H1 (cell line): ENCODE results near the gene IPO13. TPM values are rescaled to one million over a fixed set of nuclear protein-coding genes. Genes with fewer than 3 reads are reported as not detected.

Source experiments
- CTCF ChIA-PET: fragments of 300-600 bp; sonication (Branson Sonifier 250); formaldehyde crosslinking; loops from one replicate; lab custom pipeline; 2021; ENCODE audit not compliant: partially characterized antibody; lab: Charles Lee
- POLR2A ChIA-PET: fragments of 300-600 bp; sonication (Branson Sonifier 250); formaldehyde crosslinking; loops from one replicate; lab custom pipeline; 2021; ENCODE audit warnings: inconsistent platforms; ENCODE audit not compliant: partially characterized antibody; lab: Charles Lee
- DNase-seq, 2 experiments: peaks; one replicate each; pipeline versions ENCODE4 v3.0.0 to v3.0.0-alpha.2; 2010 to 2022; ENCODE audit warnings: low spot score in 2 of 2, low read depth in 1 of 2, mixed read lengths in 1 of 2
- FAIRE-seq: peaks from 2 replicates; lab custom pipeline; 2011; peaks lifted over from hg19 to GRCh38; lab: Jason Lieb, UNC
- H2AFZ ChIP-seq: 2 replicates; pipeline ENCODE4 v1.8.1; 2012; ENCODE audit warnings: low read length, inconsistent platforms
- H2AK5ac ChIP-seq: 2 replicates; pipeline ENCODE4 v1.6.1; 2013; ENCODE audit warnings: low read depth, low read length
- H2BK120ac ChIP-seq: replicated peaks from 2 replicates; pipeline ENCODE3; 2013; ENCODE audit warnings: low read depth, low read length, inconsistent platforms
- H2BK12ac ChIP-seq: 2 replicates; pipeline ENCODE4 v1.6.1; 2013; ENCODE audit warnings: low read depth, low read length
- H2BK15ac ChIP-seq: 2 replicates; pipeline ENCODE4 v1.6.1; 2013; ENCODE audit warnings: low read length
- H2BK20ac ChIP-seq: 2 replicates; pipeline ENCODE4 v1.6.1; 2013; ENCODE audit warnings: low read length
- H2BK5ac ChIP-seq: 2 replicates; pipeline ENCODE4 v1.6.1; 2013; ENCODE audit warnings: low read depth, low read length
- H3K14ac ChIP-seq: 2 replicates; pipeline ENCODE4 v1.6.1; 2013; ENCODE audit warnings: inconsistent platforms; ENCODE audit not compliant: insufficient read length
- H3K18ac ChIP-seq: 2 replicates; pipeline ENCODE4 v1.6.1; 2013; ENCODE audit warnings: low read length; ENCODE audit errors: extremely low read depth
- H3K23ac ChIP-seq: 2 replicates; pipeline ENCODE4 v1.6.1; 2013; ENCODE audit warnings: inconsistent platforms; ENCODE audit not compliant: insufficient read length
- H3K23me2 ChIP-seq: 2 replicates; pipeline ENCODE4 v1.6.1; 2013; ENCODE audit warnings: low read depth, low read length
- H3K27ac ChIP-seq: 2 replicates; pipeline ENCODE4 v1.6.1; 2011; ENCODE audit warnings: low read depth, low read length, inconsistent platforms
- H3K27me3 ChIP-seq, 4 experiments: replicated peaks in 1 of 4; 1 replicate in 1 of 4; 2 replicates in 3 of 4; pipeline versions ENCODE4 v1.6.1 to v1.8.1; 2011 to 2013; ENCODE audit warnings: low read length in 3 of 4, mild to moderate bottlenecking in 3 of 4, inconsistent platforms in 2 of 4, mixed read lengths in 2 of 4, moderate library complexity in 1 of 4; ENCODE audit not compliant: control insufficient read depth in 3 of 4, insufficient read depth in 3 of 4; ENCODE audit errors: extremely low read depth in 1 of 4
- H3K36me3 ChIP-seq, 4 experiments: 2 replicates each; pipeline versions ENCODE4 v1.6.1 to v1.8.1; 2011 to 2013; ENCODE audit warnings: mild to moderate bottlenecking in 4 of 4, low read length in 3 of 4, moderate library complexity in 2 of 4, control low read depth in 1 of 4, inconsistent platforms in 1 of 4; ENCODE audit not compliant: insufficient read depth in 4 of 4, control insufficient read depth in 2 of 4
- H3K4ac ChIP-seq: replicated peaks from 2 replicates; pipeline ENCODE3; 2013; ENCODE audit warnings: low read length, low read depth, mixed read lengths, inconsistent platforms; ENCODE audit not compliant: insufficient read length
- H3K4me1 ChIP-seq, 4 experiments: replicated peaks in 1 of 4; 1 replicate in 1 of 4; 2 replicates in 3 of 4; pipeline versions ENCODE4 v1.6.1 to v1.8.1; 2011 to 2013; ENCODE audit warnings: low read length in 3 of 4, inconsistent platforms in 2 of 4, mixed read lengths in 1 of 4; ENCODE audit not compliant: insufficient read depth in 4 of 4, control insufficient read depth in 3 of 4
- H3K4me2 ChIP-seq, 2 experiments: 2 replicates each; pipeline versions ENCODE4 v1.6.1 to v1.8.1; 2011 to 2013; ENCODE audit warnings: low read depth in 2 of 2, low read length in 2 of 2, control low read depth in 1 of 2, inconsistent platforms in 1 of 2, mild to moderate bottlenecking in 1 of 2; ENCODE audit not compliant: insufficient read depth in 1 of 2
- H3K4me3 ChIP-seq, 4 experiments: fragments of 200-600, 300-600 bp in 1 of 4; sonication (generic), shearing (Covaris generic), sonication (Bioruptor Twin) in 1 of 4; 2 replicates each; pipeline versions ENCODE4 v1.5.1 to v1.8.1; 2011 to 2016; ENCODE audit warnings: low read length in 4 of 4, low read depth in 3 of 4, control low read depth in 2 of 4, inconsistent platforms in 2 of 4, mild to moderate bottlenecking in 2 of 4, mixed read lengths in 1 of 4, moderate library complexity in 1 of 4; ENCODE audit not compliant: insufficient read depth in 2 of 4; ENCODE audit errors: extremely low read depth in 1 of 4
- H3K56ac ChIP-seq: replicated peaks from 2 replicates; pipeline ENCODE3; 2013; ENCODE audit warnings: low read depth, mild to moderate bottlenecking, mixed read lengths, low read length, inconsistent platforms; ENCODE audit not compliant: insufficient read length
- H3K79me1 ChIP-seq: 2 replicates; pipeline ENCODE4 v1.6.1; 2013; ENCODE audit warnings: low read depth, low read length, control low read depth
- H3K79me2 ChIP-seq, 2 experiments: 2 replicates each; pipeline versions ENCODE4 v1.6.1 to v1.8.1; 2012 to 2013; ENCODE audit warnings: low read length in 2 of 2, mild to moderate bottlenecking in 2 of 2, inconsistent platforms in 1 of 2; ENCODE audit not compliant: insufficient read depth in 2 of 2, control insufficient read depth in 1 of 2
- H3K9ac ChIP-seq, 4 experiments: replicated peaks in 1 of 4; 1 replicate in 1 of 4; 2 replicates in 3 of 4; pipeline versions ENCODE4 v1.6.1 to v1.8.1; 2011 to 2013; ENCODE audit warnings: low read depth in 3 of 4, low read length in 3 of 4, control low read depth in 2 of 4, mild to moderate bottlenecking in 2 of 4, moderate library complexity in 2 of 4, inconsistent platforms in 1 of 4; ENCODE audit errors: extremely low read depth in 1 of 4
- H3K9me3 ChIP-seq, 2 experiments: 2 replicates each; pipeline versions ENCODE4 v1.6.1 to v1.8.1; 2012 to 2013; ENCODE audit warnings: mild to moderate bottlenecking in 2 of 2, moderate library complexity in 2 of 2, control low read depth in 1 of 2, inconsistent platforms in 1 of 2, low read depth in 1 of 2, low read length in 1 of 2, mixed read lengths in 1 of 2; ENCODE audit not compliant: insufficient read depth in 2 of 2
- H4K20me1 ChIP-seq, 2 experiments: replicated peaks in 1 of 2; 2 replicates each; pipeline versions ENCODE3 to v1.8.1; 2011 to 2013; ENCODE audit warnings: inconsistent platforms in 2 of 2, low read length in 2 of 2, mild to moderate bottlenecking in 1 of 2; ENCODE audit not compliant: insufficient read depth in 2 of 2, control insufficient read depth in 1 of 2
- H4K5ac ChIP-seq: 2 replicates; pipeline ENCODE4 v1.6.1; 2013; ENCODE audit warnings: low read length, low read depth, mixed read lengths, inconsistent platforms; ENCODE audit not compliant: insufficient read length
- H4K8ac ChIP-seq: 2 replicates; pipeline ENCODE4 v1.8.0; 2013; ENCODE audit warnings: mild to moderate bottlenecking, moderate library complexity, low read length, inconsistent platforms; ENCODE audit not compliant: insufficient read depth; ENCODE audit errors: extremely low read depth
- H4K91ac ChIP-seq: replicated peaks from 2 replicates; pipeline ENCODE3; 2013; ENCODE audit warnings: low read length, mixed read lengths, inconsistent platforms; ENCODE audit not compliant: insufficient read length
- CEBPB ChIP-seq: IDR thresholded peaks from 2 replicates; pipeline ENCODE4 v1.6.1; 2012; ENCODE audit warnings: low read depth, low read length
- CHD1 ChIP-seq: IDR thresholded peaks from 2 replicates; pipeline ENCODE4 v1.6.1; 2012; ENCODE audit warnings: low read depth, low read length, improper control_type of control experiment
- CTCF ChIP-seq, 3 experiments: IDR thresholded peaks; 1 replicate in 2 of 3; 2 replicates in 1 of 3; pipeline versions ENCODE4 v1.5.1 to v1.6.1; 2011; ENCODE audit warnings: low read length in 3 of 3, mild to moderate bottlenecking in 3 of 3, inconsistent platforms in 2 of 3, low read depth in 1 of 3, moderate library complexity in 1 of 3; ENCODE audit not compliant: insufficient read depth in 1 of 3; ENCODE audit errors: control extremely low read depth in 1 of 3
- GTF2F1 ChIP-seq: IDR thresholded peaks from 2 replicates; pipeline ENCODE4 v1.6.1; 2012; ENCODE audit warnings: low read depth, low read length, improper control_type of control experiment, borderline replicate concordance
- POLR2AphosphoS5 ChIP-seq: IDR thresholded peaks from 2 replicates; pipeline ENCODE4 v1.6.1; 2011; ENCODE audit warnings: low read depth, low read length
- SAP30 ChIP-seq: fragments of 300-600 bp; sonication (generic); IDR thresholded peaks from 2 replicates; pipeline ENCODE4 v1.7.1; 2012; ENCODE audit warnings: low read length, moderate library complexity, mild to moderate bottlenecking, inconsistent platforms; ENCODE audit not compliant: insufficient read depth, insufficient replicate concordance
- USF2 ChIP-seq: IDR thresholded peaks from 2 replicates; pipeline ENCODE4 v1.6.1; 2011; ENCODE audit warnings: low read length, improper control_type of control experiment
- WGBS, 2 experiments: shearing (Covaris generic) in 1 of 2; methylation state at CpG; one replicate each; pipeline versions ENCODE4 v1.1.6 to v1.1.7; 2013 to 2015; ENCODE audit warnings: low lambda C conversion rate in 2 of 2, mixed read lengths in 2 of 2, inconsistent platforms in 1 of 2, low coverage in 1 of 2, missing lambda C conversion rate in 1 of 2; ENCODE audit not compliant: insufficient replicate concordance in 2 of 2, insufficient coverage in 1 of 2, insufficient read length in 1 of 2; ENCODE audit errors: extremely low coverage in 1 of 2, missing lambda C conversion rate in 1 of 2; 5-methylcytosine and 5-hydroxymethylcytosine counted together
- polyA plus RNA-seq, 7 experiments: library from polyadenylated mRNA; depleted of rRNA in 3 of 7; stranded (reverse) in 5 of 7; unstranded in 2 of 7; fragments of >200 nt in 5 of 7; fragments of 200-250 nt in 2 of 7; gene quantifications; 1 replicate in 5 of 7; 2 replicates in 1 of 7; 4 replicates in 1 of 7; pipeline versions ENCODE4 v1.2.1 to v1.2.3, GENCODE V29; 2011 to 2013; ENCODE audit warnings: missing spikeins in 2 of 7, mixed read lengths in 2 of 7
- total RNA-seq: library from RNA; stranded (reverse); fragmentation: NEBNext Ultra II Directional; extraction: Animal tissue kit (Norgen Biotek cat#: 25700); gene quantifications from 2 replicates; pipeline ENCODE4 v1.2.1, GENCODE V29; 2021

The IPO13 gene
- total and polyA plus RNA-seq, 2 of the 8 experiments (the other 6 are each of a cell fraction or from before 2014, with no cell fraction given): 23.0 to 27.0 TPM

GRCh38 chr1:43947874-43948437, 1.2 kb downstream of the IPO13 start:
- no peak overlapping the region for H3K9ac ChIP-seq
- no peak overlapping the region for H2BK15ac ChIP-seq
- peaks cover 3% of the 10 kb centered on the region; the same call in 1 of the 2 replicates for H3K79me1 ChIP-seq
- no peak overlapping the region for H2BK120ac ChIP-seq
- peaks cover 0 to 13% (median 4%) of the 10 kb centered on the region in 4 experiments; a peak in 5 of 7 replicates for H3K4me1 ChIP-seq
- no peak overlapping the region for H3K4ac ChIP-seq
- H3K27me3 ChIP-seq: no peaks in the 10 kb centered on the region
- H3K4me3 ChIP-seq: peak overlapping the region; percentile 44 to 90 (median 76); a peak in 6 of 8 replicates
- FAIRE-seq (no peak), DNase-seq (no peak)
- H3K79me2 ChIP-seq: no peaks in the 10 kb centered on the region
- ChIA-PET CTCF (interaction anchor here (0.8 to 10.8 kb wide), 10 partner anchors 11 to 548 kb away, joined by 3 to 151 read pairs (median 7); partner anchors contain the start of genes ARTN and DPH2), POLR2A (interaction anchor here (1.1 to 6.8 kb wide), 7 partner anchors 11 to 180 kb away, joined by 3 to 29 read pairs (median 4); partner anchors contain the start of genes ATP6V0B, B4GALT2 and DPH2)
- H3K23me2 ChIP-seq: peaks cover 3% of the 10 kb centered on the region; the same call in 1 of the 2 replicates
- H3K14ac ChIP-seq: no peak overlapping the region
- no peak overlapping the region for H3K56ac ChIP-seq
- H3K9me3 ChIP-seq: no peaks in the 10 kb centered on the region
- H4K20me1 ChIP-seq: peaks cover 0 to 4% of the 10 kb centered on the region in 2 experiments
- no peak overlapping the region for H2AK5ac ChIP-seq
- H3K23ac ChIP-seq: no peak overlapping the region
- no peak overlapping the region for H4K8ac ChIP-seq
- no peak overlapping the region for H4K91ac ChIP-seq
- no peak overlapping the region for H2BK12ac ChIP-seq
- H2BK5ac ChIP-seq: no peak overlapping the region
- no peak overlapping the region for H2AFZ ChIP-seq
- peak overlapping the region; percentile 66 to 98 for H3K4me2 ChIP-seq
- H2BK20ac ChIP-seq: no peak overlapping the region
- H4K5ac ChIP-seq: no peak overlapping the region
- H3K36me3 ChIP-seq: no peaks in the 10 kb centered on the region; a peak in 1 of 8 replicates
- WGBS, 2 experiments: 88% methylated on average over 2 of the region's 3 CpGs; no CpG with 5 or more reads in 1 of the 2 experiments
- H3K27ac ChIP-seq: no peak overlapping the region
- no peak overlapping the region for H3K18ac ChIP-seq
- TF ChIP-seq CEBPB: no peak
- no peak for TF ChIP-seq CTCF (IDR thresholded peaks at IDR 0.05; ENCODE audit: control extremely low read depth in 1 of 3, insufficient read depth in 1 of 3, low read depth in 1 of 3, low read length in 3 of 3)
- TF ChIP-seq SAP30: no peak
- TF ChIP-seq USF2: no peak
- no peak for TF ChIP-seq CHD1
- no peak for TF ChIP-seq POLR2AphosphoS5
- TF ChIP-seq GTF2F1: no peak
